Measurements from ENCODE around the gene ALPG. TPM values are rescaled to one million over a fixed set of nuclear protein-coding genes. Genes with fewer than 3 reads are reported as not detected.
"Not testable (repeated sequence)": the region's sequence is repeated elsewhere in the genome, so short reads cannot be mapped to it uniquely, and the experiment has no call there.

ALPG gene
- total and polyA plus RNA-seq, 9 of the 15 experiments (the other 6 are each of a cell fraction or from before 2014, with no cell fraction given), result not detected

- TF ChIP-seq NR2C2 (CRISPR knock-in tag; IDR thresholded peaks at IDR 0.05) (no peak), NR2C2 (tag; IDR thresholded peaks at IDR 0.05) (no peak), ZNF274 (IDR thresholded peaks at IDR 0.05; ENCODE audit: borderline replicate concordance, low read depth, low read length) (no peak), TAF15 (IDR thresholded peaks at IDR 0.05; ENCODE audit: low read depth, low read length) (no peak)
These were observed 43.3 kb downstream of the ALPG start (continued) for GRCh38 chr2:232449964-232450363.

GRCh38 chr2:232451645-232452044, 45.0 kb downstream of the ALPG start:
- POLR2A ChIA-PET; H3K27ac ChIP-seq (ENCODE audit: extremely low read depth, low read depth, low read length); FAIRE-seq; H2AFZ ChIP-seq (ENCODE audit: low read depth, low read length); H3K4me2 ChIP-seq (ENCODE audit: insufficient read depth, low read length); DNase-seq (ENCODE audit: extremely low read depth in 1 of 4, low spot score in 3 of 4); CTCF ChIA-PET (ENCODE audit: low intra/inter-chr PET ratio); intact Hi-C loops (cut with micrococcal nuclease); H3K36me3 ChIP-seq (ENCODE audit: control insufficient read depth, insufficient read depth, low read length); in situ Hi-C loops (cut with MboI); ATAC-seq; H3K9me1 ChIP-seq (ENCODE audit: control insufficient read depth, insufficient read depth, low read length); H3K4me3 ChIP-seq; H3K4me1 ChIP-seq (replicated peaks in 1 of 2; ENCODE audit: control insufficient read depth in 2 of 2, insufficient read depth in 2 of 2, low read length in 2 of 2); H3K9me3 ChIP-seq (replicated peaks; ENCODE audit: control insufficient read depth, insufficient read depth, low read depth, low read length); H3K9ac ChIP-seq (ENCODE audit: insufficient read depth in 1 of 2, low read depth in 2 of 2, low read length in 2 of 2); H3K79me2 ChIP-seq (ENCODE audit: control insufficient read depth, insufficient read depth, low read length); H4K20me1 ChIP-seq (replicated peaks; ENCODE audit: control insufficient read depth, insufficient read depth, low read length); BruUV-seq (replicated peaks): not testable (repeated sequence)
- peaks cover 0 to 22% of the 10 kb centered on the region in 2 experiments; a peak in 2 of 5 replicates for H3K27me3 ChIP-seq (ENCODE audit: control insufficient read depth in 2 of 2, insufficient read depth in 2 of 2, low read length in 2 of 2)
- 0% methylated on average over 3 of the region's 3 CpGs for WGBS (ENCODE audit: insufficient coverage, low coverage, missing lambda C conversion rate)

GRCh38 chr2:232454630-232455029, 48.0 kb downstream of the ALPG start:
- Histone ChIP-seq H3K9me3 (replicated peaks; ENCODE audit: control insufficient read depth, insufficient read depth, low read depth, low read length) (no peaks in the 10 kb centered on the region), H3K79me2 (ENCODE audit: control insufficient read depth, insufficient read depth, low read length) (no peaks in the 10 kb centered on the region), H3K9me1 (ENCODE audit: control insufficient read depth, insufficient read depth, low read length) (no peaks in the 10 kb centered on the region), H3K36me3 (ENCODE audit: control insufficient read depth, insufficient read depth, low read length) (no peaks in the 10 kb centered on the region), H3K27ac (ENCODE audit: extremely low read depth, low read depth, low read length) (no peak overlapping the region), H4K20me1 (replicated peaks; ENCODE audit: control insufficient read depth, insufficient read depth, low read length) (no peaks in the 10 kb centered on the region), H3K4me2 (ENCODE audit: insufficient read depth, low read length) (no peak overlapping the region), H3K4me3 (no peak overlapping the region), H3K27me3 (ENCODE audit: control insufficient read depth in 2 of 2, insufficient read depth in 2 of 2, low read length in 2 of 2) (peaks cover 0 to 52% of the 10 kb centered on the region in 2 experiments; a peak in 3 of 5 replicates), H3K4me1 (replicated peaks in 1 of 2; ENCODE audit: control insufficient read depth in 2 of 2, insufficient read depth in 2 of 2, low read length in 2 of 2) (peaks cover 0 to 4% of the 10 kb centered on the region in 2 experiments; a peak in 2 of 5 replicates), H3K9ac (ENCODE audit: insufficient read depth in 1 of 2, low read depth in 2 of 2, low read length in 2 of 2) (no peak overlapping the region), H2AFZ (ENCODE audit: low read depth, low read length) (no peak overlapping the region)
- TF ChIP-seq CREB3L1 (IDR thresholded peaks at IDR 0.05; ENCODE audit: borderline replicate concordance, low read depth) (no peak), ZNF586 (CRISPR knock-in tag; conservative IDR thresholded peaks at IDR 0.05) (no peak), KAT7 (CRISPR knock-in tag; IDR thresholded peaks at IDR 0.05; ENCODE audit: borderline replicate concordance) (no peak), POLR2B (IDR thresholded peaks at IDR 0.05; ENCODE audit: low read depth, partially characterized antibody) (no peak)
- POLR2A ChIA-PET, result no interaction called here
- WGBS (ENCODE audit: insufficient coverage, low coverage, missing lambda C conversion rate), result 2% methylated on average over 7 of the region's 9 CpGs
- FAIRE-seq, result no peak
- intact Hi-C loops (cut with micrococcal nuclease), result no loop called here
- no TSS peak for BruUV-seq (replicated peaks)
- CTCF ChIA-PET (ENCODE audit: low intra/inter-chr PET ratio), result no interaction called here
- no peak for ATAC-seq
- in situ Hi-C loops (cut with MboI), result no loop called here
- no peak for DNase-seq (ENCODE audit: extremely low read depth in 1 of 4, low spot score in 3 of 4)
